H9 (cell line): ENCODE results near the gene PHF1. TPM values are rescaled to one million over a fixed set of nuclear protein-coding genes. Genes with fewer than 3 reads are reported as not detected.

Source experiments
- DNase-seq: peaks from one replicate; pipeline ENCODE4 v3.0.0-alpha.2; 2017
- H2AFZ ChIP-seq: one replicate; pipeline ENCODE4 v1.6.1; 2013; ENCODE audit warnings: mild to moderate bottlenecking, low read length, control low read depth, moderate library complexity
- H2AK5ac ChIP-seq: 2 replicates; pipeline ENCODE4 v1.6.1; 2013; ENCODE audit warnings: low read length, control low read depth, mixed read lengths; ENCODE audit not compliant: insufficient read length
- H2BK120ac ChIP-seq: one replicate; pipeline ENCODE4 v1.6.1; 2013; ENCODE audit warnings: low read depth, mild to moderate bottlenecking, low read length, control low read depth, inconsistent platforms; ENCODE audit not compliant: poor library complexity, severe bottlenecking
- H2BK12ac ChIP-seq: 2 replicates; pipeline ENCODE4 v1.6.1; 2013; ENCODE audit warnings: low read length, control low read depth, mixed read lengths, low read depth; ENCODE audit not compliant: insufficient read length
- H2BK15ac ChIP-seq: 2 replicates; pipeline ENCODE4 v1.6.1; 2013; ENCODE audit warnings: low read depth, low read length, control low read depth
- H2BK20ac ChIP-seq: one replicate; pipeline ENCODE4 v1.6.1; 2013; ENCODE audit warnings: low read depth, mild to moderate bottlenecking, low read length, control low read depth, inconsistent platforms; ENCODE audit not compliant: poor library complexity, severe bottlenecking
- H2BK5ac ChIP-seq: 2 replicates; pipeline ENCODE4 v1.6.1; 2013; ENCODE audit warnings: low read length, control low read depth, mixed read lengths; ENCODE audit not compliant: insufficient read length
- H3K14ac ChIP-seq: 2 replicates; pipeline ENCODE4 v1.6.1; 2013; ENCODE audit warnings: low read length, control low read depth; ENCODE audit not compliant: insufficient read depth
- H3K18ac ChIP-seq: 2 replicates; pipeline ENCODE4 v1.6.1; 2013; ENCODE audit warnings: low read depth, mild to moderate bottlenecking, mixed read lengths, low read length, control low read depth; ENCODE audit not compliant: insufficient read length
- H3K23ac ChIP-seq: 2 replicates; pipeline ENCODE4 v1.6.1; 2013; ENCODE audit warnings: low read length, control low read depth, mixed read lengths, low read depth; ENCODE audit not compliant: insufficient read length
- H3K23me2 ChIP-seq: 2 replicates; pipeline ENCODE4 v1.6.1; 2013; ENCODE audit warnings: low read depth, mild to moderate bottlenecking, mixed read lengths, low read length, control low read depth; ENCODE audit not compliant: insufficient read length, poor library complexity, severe bottlenecking
- H3K27ac ChIP-seq: 2 replicates; pipeline ENCODE4 v1.5.1; 2013; ENCODE audit warnings: low read length, control low read depth, mixed read lengths, low read depth; ENCODE audit not compliant: insufficient read length
- H3K27me3 ChIP-seq: 2 replicates; pipeline ENCODE4 v1.6.1; 2013; ENCODE audit warnings: low read length, control low read depth, inconsistent platforms; ENCODE audit not compliant: insufficient read depth
- H3K4ac ChIP-seq: 2 replicates; pipeline ENCODE4 v1.6.1; 2013; ENCODE audit warnings: low read depth, mild to moderate bottlenecking, control low read depth, inconsistent platforms, low read length, moderate library complexity
- H3K4me1 ChIP-seq: 2 replicates; pipeline ENCODE4 v1.6.1; 2013; ENCODE audit warnings: low read length, control low read depth, inconsistent platforms; ENCODE audit not compliant: insufficient read depth
- H3K4me2 ChIP-seq: 2 replicates; pipeline ENCODE4 v1.6.1; 2013; ENCODE audit warnings: low read length, control low read depth, mixed read lengths; ENCODE audit not compliant: insufficient read length, insufficient read depth
- H3K56ac ChIP-seq: 2 replicates; pipeline ENCODE4 v1.6.1; 2013; ENCODE audit warnings: low read depth, mild to moderate bottlenecking, mixed read lengths, low read length, control low read depth; ENCODE audit not compliant: insufficient read length
- H3K79me1 ChIP-seq: 2 replicates; pipeline ENCODE4 v1.6.1; 2013; ENCODE audit warnings: low read depth, mild to moderate bottlenecking, moderate library complexity, low read length, control low read depth, inconsistent platforms; ENCODE audit not compliant: insufficient read depth, poor library complexity, severe bottlenecking
- H3K79me2 ChIP-seq: 2 replicates; pipeline ENCODE4 v1.6.1; 2013; ENCODE audit warnings: low read length, control low read depth, inconsistent platforms; ENCODE audit not compliant: insufficient read depth
- H3K9ac ChIP-seq: 2 replicates; pipeline ENCODE4 v1.6.1; 2013; ENCODE audit warnings: low read length, control low read depth, mixed read lengths; ENCODE audit not compliant: insufficient read length; ENCODE audit errors: extremely low read depth
- H3K9me3 ChIP-seq: one replicate; pipeline ENCODE4 v1.6.1; 2013; ENCODE audit warnings: low read depth, low read length, inconsistent platforms; ENCODE audit not compliant: control insufficient read depth
- H3T11ph ChIP-seq: one replicate; pipeline ENCODE4 v1.6.1; 2013; ENCODE audit warnings: mild to moderate bottlenecking, low read length, control low read depth, inconsistent platforms
- H4K20me1 ChIP-seq: one replicate; pipeline ENCODE4 v1.6.1; 2013; ENCODE audit not compliant: control insufficient read depth, insufficient read length, insufficient read depth
- H4K5ac ChIP-seq: 2 replicates; pipeline ENCODE4 v1.6.1; 2013; ENCODE audit warnings: low read depth, mild to moderate bottlenecking, mixed read lengths, low read length, control low read depth; ENCODE audit not compliant: insufficient read length
- H4K8ac ChIP-seq: replicated peaks from 2 replicates; pipeline ENCODE4 v1.6.1; 2013; ENCODE audit warnings: low read length, control low read depth, mixed read lengths, low read depth; ENCODE audit not compliant: insufficient read length
- H4K91ac ChIP-seq: 2 replicates; pipeline ENCODE4 v1.6.1; 2013; ENCODE audit warnings: low read depth, mild to moderate bottlenecking, moderate library complexity, mixed read lengths, low read length, control low read depth; ENCODE audit not compliant: insufficient read length
- H3K27ac Mint-ChIP-seq, 3 experiments: 2 replicates in 2 of 3; 3 replicates in 1 of 3; pipeline ENCODE4 v1.8.0; 2020 to 2021; ENCODE audit warnings: mixed read lengths in 3 of 3, mild to moderate bottlenecking in 1 of 3, moderate library complexity in 1 of 3
- H3K27me3 Mint-ChIP-seq: 2 replicates; pipeline ENCODE4 v1.8.0; 2021; ENCODE audit warnings: low read depth, mild to moderate bottlenecking, moderate library complexity, mixed read lengths
- H3K36me3 Mint-ChIP-seq, 3 experiments: 2 replicates in 2 of 3; 3 replicates in 1 of 3; pipeline ENCODE4 v1.8.0; 2020 to 2021; ENCODE audit warnings: low read depth in 3 of 3, mixed read lengths in 3 of 3; ENCODE audit not compliant: insufficient read depth in 1 of 3
- H3K4me1 Mint-ChIP-seq, 2 experiments: 2 replicates each; pipeline ENCODE4 v1.8.0; 2020; ENCODE audit warnings: mixed read lengths in 2 of 2
- H3K4me3 Mint-ChIP-seq, 2 experiments: 2 replicates in 1 of 2; 3 replicates in 1 of 2; pipeline ENCODE4 v1.8.0; 2020 to 2021; ENCODE audit warnings: mild to moderate bottlenecking in 2 of 2, mixed read lengths in 2 of 2, moderate library complexity in 1 of 2
- H3K9me3 Mint-ChIP-seq, 2 experiments: 2 replicates in 1 of 2; 3 replicates in 1 of 2; pipeline ENCODE4 v1.8.0; 2020; ENCODE audit warnings: mild to moderate bottlenecking in 2 of 2, mixed read lengths in 2 of 2, moderate library complexity in 1 of 2
- CTCF ChIP-seq: fragments of 200-600 bp; sonication (generic); conservative IDR thresholded peaks from 3 replicates; pipeline ENCODE4 v1.8.0; 2021; ENCODE audit warnings: antibody characterized with exemption, mild to moderate bottlenecking
- WGBS: extraction: QIAGEN DNeasy Blood & Tissue Kit; methylation state at CpG from one replicate; pipeline ENCODE4 v1.1.7; 2013; ENCODE audit warnings: missing lambda C conversion rate, low lambda C conversion rate, mixed read lengths; ENCODE audit not compliant: insufficient read length; ENCODE audit errors: extremely low coverage; 5-methylcytosine and 5-hydroxymethylcytosine counted together
- total RNA-seq: library from RNA; stranded (reverse); gene quantifications from 2 replicates; pipeline ENCODE4 v1.2.1, GENCODE V29; 2021

PHF1 gene
- total RNA-seq, 1 experiment from 2014 or later = 56.8 TPM

- Histone ChIP-seq H3K79me1 (no peaks in the 10 kb centered on the region), H3K4me2 (no peak overlapping the region), H3T11ph (no peak overlapping the region), H3K27me3 (no peaks in the 10 kb centered on the region), H2BK20ac (no peak overlapping the region), H3K56ac (no peak overlapping the region), H3K4me1 (no peaks in the 10 kb centered on the region), H2BK5ac (no peak overlapping the region), H2BK12ac (no peak overlapping the region), H3K79me2 (no peaks in the 10 kb centered on the region), H3K23ac (no peak overlapping the region), H3K9ac (no peak overlapping the region), H4K91ac (no peak overlapping the region), H4K5ac (no peak overlapping the region), H3K23me2 (no peaks in the 10 kb centered on the region), H2AK5ac (no peak overlapping the region), H2BK120ac (no peak overlapping the region), H3K14ac (no peak overlapping the region; the same call in 1 of the 2 replicates), H3K9me3 (no peaks in the 10 kb centered on the region), H3K27ac (no peak overlapping the region), H3K4ac (no peak overlapping the region), H2AFZ (no peak overlapping the region), H4K20me1 (no peaks in the 10 kb centered on the region), H4K8ac (no peak overlapping the region), H3K18ac (no peak overlapping the region), H2BK15ac (no peak overlapping the region)
- Mint-ChIP-seq H3K4me3 (no peak overlapping the region), H3K27me3 (no peaks in the 10 kb centered on the region), H3K4me1 (peaks cover 0 to 3% of the 10 kb centered on the region in 2 experiments; a peak in 1 of 4 replicates), H3K27ac (peak overlapping the region in 1 of 3 experiments; percentile 59; a peak in 2 of 7 replicates), H3K9me3 (no peaks in the 10 kb centered on the region), H3K36me3 (peaks cover 72 to 95% (median 91%) of the 10 kb centered on the region in 3 experiments)
- WGBS = no CpG with 5 or more reads among the region's 8 CpGs
- no peak for TF ChIP-seq CTCF
- no peak for DNase-seq
Observed at GRCh38 chr6:33442283-33442682, 31.5 kb downstream of the PHF1 start.
